ENCODE data around the gene HIVEP1.

The HIVEP1 gene

GRCh38 chr6:11974089-11974488 lies 38.0 kb upstream of the HIVEP1 start:
- H3K4me3 ChIP-seq (ENCODE audit: low read depth, low read length) = no peak overlapping the region
- TF ChIP-seq MYC (IDR thresholded peaks at IDR 0.05; ENCODE audit: low read depth, low read length) (no peak), POLR2A (IDR thresholded peaks at IDR 0.05; ENCODE audit: extremely low read depth, insufficient read length) (no peak), CTCF (IDR thresholded peaks at IDR 0.05; ENCODE audit: low read depth, low read length) (no peak), MAX (IDR thresholded peaks at IDR 0.05; ENCODE audit: low read depth, low read length) (no peak)
- no peak for DNase-seq (ENCODE audit: low read depth)

GRCh38 chr6:11975353-11975977 lies 36.6 kb upstream of the HIVEP1 start:
- H3K4me3 ChIP-seq (ENCODE audit: low read depth, low read length) = no peak overlapping the region
- DNase-seq (ENCODE audit: low read depth) = peak; percentile 93
- TF ChIP-seq MYC (IDR thresholded peaks at IDR 0.05; ENCODE audit: low read depth, low read length) (peak; percentile 98), CTCF (IDR thresholded peaks at IDR 0.05; ENCODE audit: low read depth, low read length) (no peak), MAX (IDR thresholded peaks at IDR 0.05; ENCODE audit: low read depth, low read length) (peak; percentile 98)

- DNase-seq (ENCODE audit: low read depth) = no peak
- TF ChIP-seq POLR2A (IDR thresholded peaks at IDR 0.05; ENCODE audit: extremely low read depth, insufficient read length) (no peak), CTCF (IDR thresholded peaks at IDR 0.05; ENCODE audit: low read depth, low read length) (no peak), MAX (IDR thresholded peaks at IDR 0.05; ENCODE audit: low read depth, low read length) (no peak), MYC (IDR thresholded peaks at IDR 0.05; ENCODE audit: low read depth, low read length) (no peak)
- no peak overlapping the region for H3K4me3 ChIP-seq (ENCODE audit: low read depth, low read length)
Observed at GRCh38 chr6:11976489-11976888, 35.6 kb upstream of the HIVEP1 start.

- DNase-seq (ENCODE audit: low read depth) = no peak
- TF ChIP-seq MAX (IDR thresholded peaks at IDR 0.05; ENCODE audit: low read depth, low read length) = no peak
- no peak for TF ChIP-seq MYC (IDR thresholded peaks at IDR 0.05; ENCODE audit: low read depth, low read length)
- TF ChIP-seq CTCF (IDR thresholded peaks at IDR 0.05; ENCODE audit: low read depth, low read length) = no peak
- no peak for TF ChIP-seq POLR2A (IDR thresholded peaks at IDR 0.05; ENCODE audit: extremely low read depth, insufficient read length)
- no peak overlapping the region for H3K4me3 ChIP-seq (ENCODE audit: low read depth, low read length)
Observed at GRCh38 chr6:11977193-11977592, 34.9 kb upstream of the HIVEP1 start.

- no peak for TF ChIP-seq POLR2A (IDR thresholded peaks at IDR 0.05; ENCODE audit: extremely low read depth, insufficient read length)
- H3K4me3 ChIP-seq (ENCODE audit: low read depth, low read length) = no peak overlapping the region
- DNase-seq (ENCODE audit: low read depth) = no peak
Observed at GRCh38 chr6:11977738-11978137, 34.4 kb upstream of the HIVEP1 start.

GRCh38 chr6:11978169-11978987 lies 33.7 kb upstream of the HIVEP1 start:
- DNase-seq (ENCODE audit: low read depth) = no peak
- H3K4me3 ChIP-seq (ENCODE audit: low read depth, low read length) = no peak overlapping the region
- no peak for TF ChIP-seq MYC (IDR thresholded peaks at IDR 0.05; ENCODE audit: low read depth, low read length)
- no peak for TF ChIP-seq POLR2A (IDR thresholded peaks at IDR 0.05; ENCODE audit: extremely low read depth, insufficient read length)
- TF ChIP-seq CTCF (IDR thresholded peaks at IDR 0.05; ENCODE audit: low read depth, low read length) = no peak
- no peak for TF ChIP-seq MAX (IDR thresholded peaks at IDR 0.05; ENCODE audit: low read depth, low read length)

Data from NB4 (cell line).